Measurements from ENCODE around the gene NAV3. TPM values are rescaled to one million over a fixed set of nuclear protein-coding genes. Genes with fewer than 3 reads are reported as not detected.

Gene NAV3
- polyA plus RNA-seq, 1 of the 3 experiments (the other 2 are of a cell fraction) = 10.5 TPM

DNA sequence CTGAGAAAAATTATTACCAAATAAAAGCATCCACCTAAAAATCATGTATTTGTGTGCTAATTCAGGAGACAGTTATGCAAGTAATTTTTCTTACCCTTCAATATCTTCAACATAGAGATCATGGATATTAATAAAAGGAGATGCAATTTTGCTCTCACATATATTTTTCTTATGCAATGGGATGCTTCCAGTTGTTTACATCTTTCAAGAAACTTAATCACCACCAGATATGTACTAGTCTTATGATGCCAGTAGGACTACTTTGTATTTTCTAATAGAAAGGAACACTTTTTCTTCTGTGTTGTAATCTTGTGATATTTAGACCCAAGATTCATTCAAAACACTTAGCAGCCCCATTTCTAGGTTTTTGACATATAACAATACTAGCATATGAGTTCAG is 107.6 kb downstream of the NAV3 start:
- H3K4me1 ChIP-seq (ENCODE audit: control insufficient read depth in 1 of 2, insufficient read depth in 2 of 2, low read depth in 1 of 2, low read length in 1 of 2) = peaks cover 0 to 18% of the 10 kb centered on the region in 2 experiments; a peak in 2 of 4 replicates
- no peaks in the 10 kb centered on the region for H4K20me1 ChIP-seq (ENCODE audit: insufficient read depth)
- no peak for DNase-seq
- TF ChIP-seq TAF1 (IDR thresholded peaks at IDR 0.05; ENCODE audit: borderline replicate concordance, low read depth, low read length) (no peak), EP300 (IDR thresholded peaks at IDR 0.05; ENCODE audit: borderline replicate concordance in 1 of 2, low read depth in 1 of 2, low read length in 1 of 2) (no peak), RAD21 (IDR thresholded peaks at IDR 0.05; ENCODE audit: low read length) (no peak), EZH2phosphoT487 (IDR thresholded peaks at IDR 0.05; ENCODE audit: borderline replicate concordance, low read depth) (no peak), SMC3 (IDR thresholded peaks at IDR 0.05; ENCODE audit: low read depth, low read length) (no peak), SIN3A (IDR thresholded peaks at IDR 0.05; ENCODE audit: borderline replicate concordance, low read depth, low read length) (no peak), YY1 (IDR thresholded peaks at IDR 0.05; ENCODE audit: low read depth) (no peak)
- TF ChIP-seq, protein P1, sequence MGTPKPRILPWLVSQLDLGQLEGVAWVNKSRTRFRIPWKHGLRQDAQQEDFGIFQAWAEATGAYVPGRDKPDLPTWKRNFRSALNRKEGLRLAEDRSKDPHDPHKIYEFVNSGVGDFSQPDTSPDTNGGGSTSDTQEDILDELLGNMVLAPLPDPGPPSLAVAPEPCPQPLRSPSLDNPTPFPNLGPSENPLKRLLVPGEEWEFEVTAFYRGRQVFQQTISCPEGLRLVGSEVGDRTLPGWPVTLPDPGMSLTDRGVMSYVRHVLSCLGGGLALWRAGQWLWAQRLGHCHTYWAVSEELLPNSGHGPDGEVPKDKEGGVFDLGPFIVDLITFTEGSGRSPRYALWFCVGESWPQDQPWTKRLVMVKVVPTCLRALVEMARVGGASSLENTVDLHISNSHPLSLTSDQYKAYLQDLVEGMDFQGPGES (IDR thresholded peaks at IDR 0.05; ENCODE audit: low read depth, low read length) = no peak
- TF ChIP-seq, protein P2, sequence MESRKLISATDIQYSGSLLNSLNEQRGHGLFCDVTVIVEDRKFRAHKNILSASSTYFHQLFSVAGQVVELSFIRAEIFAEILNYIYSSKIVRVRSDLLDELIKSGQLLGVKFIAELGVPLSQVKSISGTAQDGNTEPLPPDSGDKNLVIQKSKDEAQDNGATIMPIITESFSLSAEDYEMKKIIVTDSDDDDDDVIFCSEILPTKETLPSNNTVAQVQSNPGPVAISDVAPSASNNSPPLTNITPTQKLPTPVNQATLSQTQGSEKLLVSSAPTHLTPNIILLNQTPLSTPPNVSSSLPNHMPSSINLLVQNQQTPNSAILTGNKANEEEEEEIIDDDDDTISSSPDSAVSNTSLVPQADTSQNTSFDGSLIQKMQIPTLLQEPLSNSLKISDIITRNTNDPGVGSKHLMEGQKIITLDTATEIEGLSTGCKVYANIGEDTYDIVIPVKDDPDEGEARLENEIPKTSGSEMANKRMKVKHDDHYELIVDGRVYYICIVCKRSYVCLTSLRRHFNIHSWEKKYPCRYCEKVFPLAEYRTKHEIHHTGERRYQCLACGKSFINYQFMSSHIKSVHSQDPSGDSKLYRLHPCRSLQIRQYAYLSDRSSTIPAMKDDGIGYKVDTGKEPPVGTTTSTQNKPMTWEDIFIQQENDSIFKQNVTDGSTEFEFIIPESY (IDR thresholded peaks at IDR 0.05; ENCODE audit: borderline replicate concordance, low read depth) = no peak
- TF ChIP-seq, protein P3, sequence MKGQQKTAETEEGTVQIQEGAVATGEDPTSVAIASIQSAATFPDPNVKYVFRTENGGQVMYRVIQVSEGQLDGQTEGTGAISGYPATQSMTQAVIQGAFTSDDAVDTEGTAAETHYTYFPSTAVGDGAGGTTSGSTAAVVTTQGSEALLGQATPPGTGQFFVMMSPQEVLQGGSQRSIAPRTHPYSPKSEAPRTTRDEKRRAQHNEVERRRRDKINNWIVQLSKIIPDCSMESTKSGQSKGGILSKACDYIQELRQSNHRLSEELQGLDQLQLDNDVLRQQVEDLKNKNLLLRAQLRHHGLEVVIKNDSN (IDR thresholded peaks at IDR 0.05; ENCODE audit: borderline replicate concordance, low read depth) = no peak
- TF ChIP-seq, protein P4, sequence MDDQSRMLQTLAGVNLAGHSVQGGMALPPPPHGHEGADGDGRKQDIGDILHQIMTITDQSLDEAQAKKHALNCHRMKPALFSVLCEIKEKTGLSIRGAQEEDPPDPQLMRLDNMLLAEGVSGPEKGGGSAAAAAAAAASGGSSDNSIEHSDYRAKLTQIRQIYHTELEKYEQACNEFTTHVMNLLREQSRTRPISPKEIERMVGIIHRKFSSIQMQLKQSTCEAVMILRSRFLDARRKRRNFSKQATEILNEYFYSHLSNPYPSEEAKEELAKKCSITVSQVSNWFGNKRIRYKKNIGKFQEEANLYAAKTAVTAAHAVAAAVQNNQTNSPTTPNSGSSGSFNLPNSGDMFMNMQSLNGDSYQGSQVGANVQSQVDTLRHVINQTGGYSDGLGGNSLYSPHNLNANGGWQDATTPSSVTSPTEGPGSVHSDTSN (IDR thresholded peaks at IDR 0.05) = no peak
- H3F3A ChIP-seq (replicated peaks; ENCODE audit: insufficient read depth) = peaks cover 27% of the 10 kb centered on the region
- H3K36me3 ChIP-seq (replicated peaks in 1 of 2; ENCODE audit: control insufficient read depth in 1 of 2, insufficient read depth in 2 of 2, low read length in 1 of 2) = no peaks in the 10 kb centered on the region
- H3K27me3 ChIP-seq (ENCODE audit: insufficient read depth) = no peaks in the 10 kb centered on the region
- H3K4me2 ChIP-seq = no peak overlapping the region
- peaks cover 23% of the 10 kb centered on the region for H3K79me2 ChIP-seq (ENCODE audit: insufficient read depth)
- H3K9ac ChIP-seq = no peak overlapping the region
- H3K9me2 ChIP-seq = no peaks in the 10 kb centered on the region
- H3K9me3 ChIP-seq = no peaks in the 10 kb centered on the region
- H3K4me3 ChIP-seq (ENCODE audit: low read depth in 2 of 2, low read length in 1 of 2) = no peak overlapping the region
- POLR2A ChIA-PET = no interaction called here
- H3K27ac ChIP-seq (ENCODE audit: low read depth in 2 of 2, low read length in 1 of 2) = no peak overlapping the region; a peak in 1 of 4 replicates
- CTCF ChIA-PET = interaction anchor here (0.6 kb wide), 1 partner anchor 13 kb away, joined by 3 read pairs; no protein-coding TSS in a partner anchor
- H2AFZ ChIP-seq (ENCODE audit: low read depth) = peak overlapping the region; percentile 33; the same call in 1 of the 2 replicates
